ENCODE data around the gene REEP5.
"Not testable (repeated sequence)": the region's sequence is repeated elsewhere in the genome, so short reads cannot be mapped to it uniquely, and the experiment has no call there.

Gene REEP5

GRCh38 chr5:112931473-112931872 lies 9.4 kb upstream of the REEP5 start:
- no peak for DNase-seq

GRCh38 chr5:112930082-112930344 lies 8.0 kb upstream of the REEP5 start:
- DNase-seq, result no peak

GRCh38 chr5:112929336-112930081 lies 7.5 kb upstream of the REEP5 start:
- DNase-seq, result no peak

GRCh38 chr5:112923988-112924387 lies 2.0 kb upstream of the REEP5 start:
- no peak for DNase-seq

- no peak for DNase-seq
Observed at GRCh38 chr5:112923148-112923917, 1.3 kb upstream of the REEP5 start.

- DNase-seq, result no peak
Observed at GRCh38 chr5:112921026-112921832, 798 bp downstream of the REEP5 start.

- DNase-seq, result no peak
Observed at GRCh38 chr5:112919972-112920371, 2.1 kb downstream of the REEP5 start.

- DNase-seq, result no peak
Observed at GRCh38 chr5:112918679-112919078, 3.3 kb downstream of the REEP5 start.

GRCh38 chr5:112918136-112918535 lies 3.9 kb downstream of the REEP5 start:
- DNase-seq, result no peak

GRCh38 chr5:112917453-112917995 lies 4.5 kb downstream of the REEP5 start:
- no peak for DNase-seq

GRCh38 chr5:112915831-112916230 lies 6.2 kb downstream of the REEP5 start:
- DNase-seq, result no peak

GRCh38 chr5:112914584-112914983 lies 7.4 kb downstream of the REEP5 start:
- no peak for DNase-seq

- no peak for DNase-seq
Observed at GRCh38 chr5:112910529-112910928, 11.5 kb downstream of the REEP5 start.

- no peak for DNase-seq
Observed at GRCh38 chr5:112908854-112909253, 13.2 kb downstream of the REEP5 start.

GRCh38 chr5:112907166-112907631 lies 14.8 kb downstream of the REEP5 start:
- DNase-seq, result no peak

- DNase-seq, result no peak
Observed at GRCh38 chr5:112906637-112907036, 15.4 kb downstream of the REEP5 start.

GRCh38 chr5:112904996-112905395 lies 17.0 kb downstream of the REEP5 start:
- not testable (repeated sequence) for DNase-seq

GRCh38 chr5:112902561-112902960 lies 19.5 kb downstream of the REEP5 start:
- DNase-seq, result no peak

- no peak for DNase-seq
Observed at GRCh38 chr5:112895682-112896081, 26.3 kb downstream of the REEP5 start.

- DNase-seq, result no peak
Observed at GRCh38 chr5:112892776-112893175, 29.3 kb downstream of the REEP5 start.

- DNase-seq, result not testable (repeated sequence)
Observed at GRCh38 chr5:112892066-112892465, 30.0 kb downstream of the REEP5 start.

GRCh38 chr5:112886975-112887374 lies 35.1 kb downstream of the REEP5 start:
- no peak for DNase-seq

GRCh38 chr5:112885001-112885400 lies 37.0 kb downstream of the REEP5 start:
- no peak for DNase-seq

All from NCI-H1048 (cell line).